ENCODE data around the gene FUT9.

DNA sequence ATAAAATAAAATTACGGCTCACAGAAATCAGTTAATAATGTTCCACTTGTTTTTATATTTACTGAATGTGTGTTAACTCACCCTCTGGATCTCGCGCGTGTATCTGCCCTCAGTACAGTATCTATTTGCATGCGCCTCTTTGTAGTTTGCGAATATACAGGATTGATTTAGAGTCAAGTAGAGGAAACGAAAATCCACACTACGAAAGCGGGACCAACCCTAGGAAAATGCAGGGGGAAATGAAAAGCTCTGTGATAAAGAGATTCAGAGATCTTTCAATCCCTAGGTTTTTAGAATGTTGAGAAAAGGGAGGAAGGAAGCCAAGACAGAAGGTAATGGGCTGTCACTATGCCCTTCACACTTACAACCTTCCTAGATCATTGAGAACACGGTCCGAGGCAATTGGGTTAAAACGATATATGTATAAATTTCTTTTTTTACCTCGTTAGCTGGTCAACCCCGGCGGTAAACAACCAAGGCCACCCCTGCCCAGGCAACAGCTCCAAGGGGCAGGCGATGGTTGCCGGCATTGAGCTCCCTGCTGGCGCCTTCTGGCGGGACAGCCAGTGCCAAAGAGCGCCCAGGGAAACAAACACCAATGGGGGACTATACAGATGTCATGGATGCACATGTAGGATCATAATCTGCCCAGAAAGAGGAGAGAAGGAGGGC lies 792 bp upstream of the FUT9 start:
- TF ChIP-seq POLR2AphosphoS5 (IDR thresholded peaks at IDR 0.05; ENCODE audit: low read depth, low read length) (no peak), CHD2 (IDR thresholded peaks at IDR 0.05; ENCODE audit: low read length) (no peak), MAFK (IDR thresholded peaks at IDR 0.05; ENCODE audit: low read depth, low read length) (no peak), POLR2A (IDR thresholded peaks at IDR 0.05; ENCODE audit: control extremely low read depth in 1 of 2, low read depth in 2 of 2, low read length in 2 of 2) (no peak), JUND (IDR thresholded peaks at IDR 0.05; ENCODE audit: low read length) (no peak)
- TF ChIP-seq, protein P1, sequence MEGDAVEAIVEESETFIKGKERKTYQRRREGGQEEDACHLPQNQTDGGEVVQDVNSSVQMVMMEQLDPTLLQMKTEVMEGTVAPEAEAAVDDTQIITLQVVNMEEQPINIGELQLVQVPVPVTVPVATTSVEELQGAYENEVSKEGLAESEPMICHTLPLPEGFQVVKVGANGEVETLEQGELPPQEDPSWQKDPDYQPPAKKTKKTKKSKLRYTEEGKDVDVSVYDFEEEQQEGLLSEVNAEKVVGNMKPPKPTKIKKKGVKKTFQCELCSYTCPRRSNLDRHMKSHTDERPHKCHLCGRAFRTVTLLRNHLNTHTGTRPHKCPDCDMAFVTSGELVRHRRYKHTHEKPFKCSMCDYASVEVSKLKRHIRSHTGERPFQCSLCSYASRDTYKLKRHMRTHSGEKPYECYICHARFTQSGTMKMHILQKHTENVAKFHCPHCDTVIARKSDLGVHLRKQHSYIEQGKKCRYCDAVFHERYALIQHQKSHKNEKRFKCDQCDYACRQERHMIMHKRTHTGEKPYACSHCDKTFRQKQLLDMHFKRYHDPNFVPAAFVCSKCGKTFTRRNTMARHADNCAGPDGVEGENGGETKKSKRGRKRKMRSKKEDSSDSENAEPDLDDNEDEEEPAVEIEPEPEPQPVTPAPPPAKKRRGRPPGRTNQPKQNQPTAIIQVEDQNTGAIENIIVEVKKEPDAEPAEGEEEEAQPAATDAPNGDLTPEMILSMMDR (IDR thresholded peaks at IDR 0.05; ENCODE audit: control extremely low read depth in 1 of 3, insufficient read depth in 1 of 3, low read depth in 1 of 3, low read length in 3 of 3), result 0 out of 4 replicates have a peak, but pooled peaks of 1 of the 3 experiments have one; percentile 3
